PFSK-1 (cell line): ENCODE results near the gene PTPRN2.

ENCODE experiments used
- POLR2AphosphoS5 ChIP-seq: IDR thresholded peaks from 2 replicates; pipeline ENCODE4 v1.6.1; 2012; ENCODE audit warnings: low read depth, mild to moderate bottlenecking, control low read depth, low read length, moderate library complexity
- SIN3A ChIP-seq: IDR thresholded peaks from 2 replicates; pipeline ENCODE4 v1.6.1; 2012; ENCODE audit warnings: mild to moderate bottlenecking, low read length, moderate library complexity, borderline replicate concordance; ENCODE audit not compliant: insufficient read depth
- TAF1 ChIP-seq: IDR thresholded peaks from 2 replicates; pipeline ENCODE4 v1.6.1; 2012; ENCODE audit warnings: low read length, control low read depth, borderline replicate concordance; ENCODE audit not compliant: insufficient read depth

DNA sequence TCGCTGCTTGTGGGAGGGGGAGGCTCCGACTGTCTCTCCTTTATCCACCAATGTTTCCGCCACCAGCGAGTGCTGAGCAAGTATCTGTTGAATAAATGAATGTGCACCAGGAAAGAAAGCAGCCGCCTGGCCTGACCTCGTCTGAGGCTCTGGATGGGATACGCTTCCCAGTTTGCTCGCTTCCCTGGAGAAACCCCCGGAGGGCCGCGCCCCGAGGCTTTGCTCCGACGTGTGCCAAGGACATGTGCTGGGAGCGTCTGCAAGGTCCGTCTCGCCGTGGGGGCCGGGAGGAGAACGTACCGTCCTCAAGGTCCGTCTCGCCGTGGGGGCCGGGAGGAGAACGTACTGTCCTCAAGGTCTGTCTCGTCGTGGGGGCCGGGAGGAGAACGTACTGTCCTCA, 714.4 kb downstream of the PTPRN2 start:
- TF ChIP-seq POLR2AphosphoS5 (no peak), SIN3A (no peak), TAF1 (no peak)
